Epithelial cell of esophagus (primary cell): ENCODE measurements around the gene MZB1.

Source experiments
- DNase-seq: peaks from one replicate; pipeline ENCODE4 v3.0.0; 2010; ENCODE audit warnings: low read depth
- H3K4me3 ChIP-seq: 2 replicates; pipeline ENCODE4 v1.5.1; 2011; ENCODE audit warnings: mild to moderate bottlenecking, low read length, control low read depth
- CTCF ChIP-seq: IDR thresholded peaks from 2 replicates; pipeline ENCODE4 v1.5.1; 2011; ENCODE audit warnings: low read depth, mild to moderate bottlenecking, low read length, control low read depth, inconsistent platforms; ENCODE audit not compliant: insufficient read depth; ENCODE audit errors: missing control alignments

MZB1 gene

GRCh38 chr5:139341689-139342422 lies 47.9 kb downstream of the MZB1 start, which contains the start of gene PAIP2:
TSS of gene PAIP2 (plus strand) at chr5:139341854. CDS start at chr5:139363785, 21,931 bp downstream.
- peak; percentile 98 for DNase-seq
- peak; percentile 80 for TF ChIP-seq CTCF
- peak within 1 kb of the TSS; percentile 99 for H3K4me3 ChIP-seq

GRCh38 chr5:139341187-139341688 lies 48.5 kb downstream of the MZB1 start:
- H3K4me3 ChIP-seq: peak overlapping the region; percentile 99
- no peak for TF ChIP-seq CTCF
- DNase-seq: no peak

GRCh38 chr5:139340051-139340450 lies 49.7 kb downstream of the MZB1 start:
- no peak for DNase-seq
- no peak overlapping the region for H3K4me3 ChIP-seq
- no peak for TF ChIP-seq CTCF
